Epithelial cell of esophagus (primary cell): ENCODE measurements around the gene TMTC4.

Experiments used
- DNase-seq: peaks from one replicate; pipeline ENCODE4 v3.0.0; 2010; ENCODE audit warnings: low read depth
- H3K4me3 ChIP-seq: 2 replicates; pipeline ENCODE4 v1.5.1; 2011; ENCODE audit warnings: mild to moderate bottlenecking, low read length, control low read depth
- CTCF ChIP-seq: IDR thresholded peaks from 2 replicates; pipeline ENCODE4 v1.5.1; 2011; ENCODE audit warnings: low read depth, mild to moderate bottlenecking, low read length, control low read depth, inconsistent platforms; ENCODE audit not compliant: insufficient read depth; ENCODE audit errors: missing control alignments

TMTC4 gene

GRCh38 chr13:100674572-100674871, at the start of gene TMTC4:
TMTC4 (minus strand) TSS chr13:100674795; CDS start chr13:100670362, 4,433 bp downstream.
- peak within 1 kb of the TSS; percentile 69 for H3K4me3 ChIP-seq
- no peak for TF ChIP-seq CTCF
- DNase-seq, result no peak

GRCh38 chr13:100722517-100722916, 47.9 kb upstream of the TMTC4 start:
- no peak overlapping the region for H3K4me3 ChIP-seq
- DNase-seq, result no peak
- TF ChIP-seq CTCF, result no peak

GRCh38 chr13:100721885-100722512, 47.4 kb upstream of the TMTC4 start:
- peak; percentile 79 for TF ChIP-seq CTCF
- H3K4me3 ChIP-seq, result no peak overlapping the region
- peak; percentile 57 for DNase-seq

- DNase-seq, result no peak
- no peak for TF ChIP-seq CTCF
- no peak overlapping the region for H3K4me3 ChIP-seq
These were observed 41.0 kb upstream of the TMTC4 start for GRCh38 chr13:100715604-100716003.

- H3K4me3 ChIP-seq, result no peak overlapping the region
- no peak for DNase-seq
- no peak for TF ChIP-seq CTCF
These were observed 39.9 kb upstream of the TMTC4 start for GRCh38 chr13:100714478-100714877.

- H3K4me3 ChIP-seq, result no peak overlapping the region
- no peak for TF ChIP-seq CTCF
These were observed 35.6 kb upstream of the TMTC4 start for GRCh38 chr13:100710176-100710575.

More at GRCh38 chr13:100710176-100710575, 35.6 kb upstream of the TMTC4 start:
- DNase-seq, result no peak
